Measurements from ENCODE around the gene RIOK1. TPM values are rescaled to one million over a fixed set of nuclear protein-coding genes. Genes with fewer than 3 reads are reported as not detected.

The RIOK1 gene
- total and polyA plus RNA-seq, 2 of the 13 experiments (the other 11 are each of a cell fraction or from before 2014, with no cell fraction given), result 9.4 to 37.8 TPM

DNA sequence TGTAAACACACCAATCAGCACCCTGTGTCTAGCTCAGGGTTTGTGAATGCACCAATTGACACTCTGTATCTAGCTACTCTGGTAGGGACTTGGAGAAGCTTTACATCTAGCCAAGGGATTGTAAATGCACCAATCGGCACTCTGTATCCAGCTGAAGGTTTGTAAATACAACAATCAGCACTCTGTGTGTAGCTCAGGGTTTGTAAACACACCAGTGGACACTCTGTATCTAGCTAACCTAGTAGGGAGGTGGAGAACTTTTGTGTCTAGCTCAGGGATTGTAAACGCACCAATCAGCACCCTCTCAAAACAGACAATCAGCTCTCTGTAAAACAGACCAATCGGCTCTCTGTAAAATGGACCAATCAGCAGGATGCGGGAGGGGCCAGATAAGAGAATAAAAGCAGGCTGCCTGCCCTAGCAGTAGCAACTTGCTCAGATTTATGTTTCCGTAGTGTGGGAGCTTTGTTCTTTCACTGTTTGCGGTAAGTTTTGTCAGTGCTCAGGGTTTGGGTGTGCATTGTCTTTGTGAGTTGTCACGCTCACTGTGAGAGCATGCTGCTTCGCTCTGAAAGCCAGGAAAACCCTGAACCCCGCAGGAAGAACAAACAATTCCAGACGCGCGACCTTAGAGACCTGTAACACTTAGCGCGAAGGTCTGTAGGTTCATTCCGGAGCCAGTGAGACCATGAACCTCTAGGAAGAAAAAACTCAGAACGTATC is 37.0 kb downstream of the RIOK1 start (continued):
- peak; percentile 14 to 55; a peak in 3 of 4 replicates for TF ChIP-seq MAFK (conservative IDR thresholded peaks at IDR 0.05 in 1 of 2, IDR thresholded peaks at IDR 0.05 in 1 of 2; ENCODE audit: low read length in 2 of 2)
- TF ChIP-seq KLF12 (CRISPR knock-in tag; IDR thresholded peaks at IDR 0.05; ENCODE audit: borderline replicate concordance), result no peak
- TF ChIP-seq, protein P1, sequence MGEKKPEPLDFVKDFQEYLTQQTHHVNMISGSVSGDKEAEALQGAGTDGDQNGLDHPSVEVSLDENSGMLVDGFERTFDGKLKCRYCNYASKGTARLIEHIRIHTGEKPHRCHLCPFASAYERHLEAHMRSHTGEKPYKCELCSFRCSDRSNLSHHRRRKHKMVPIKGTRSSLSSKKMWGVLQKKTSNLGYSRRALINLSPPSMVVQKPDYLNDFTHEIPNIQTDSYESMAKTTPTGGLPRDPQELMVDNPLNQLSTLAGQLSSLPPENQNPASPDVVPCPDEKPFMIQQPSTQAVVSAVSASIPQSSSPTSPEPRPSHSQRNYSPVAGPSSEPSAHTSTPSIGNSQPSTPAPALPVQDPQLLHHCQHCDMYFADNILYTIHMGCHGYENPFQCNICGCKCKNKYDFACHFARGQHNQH (CRISPR knock-in tag; IDR thresholded peaks at IDR 0.05), result no peak; the same call in 1 of the 2 replicates
- TF ChIP-seq RORA (CRISPR knock-in tag; IDR thresholded peaks at IDR 0.05), result no peak
- 0 out of 2 replicates have a peak, but pooled peaks have one; percentile 37 for TF ChIP-seq ZBTB33 (CRISPR knock-in tag; IDR thresholded peaks at IDR 0.05)
- TF ChIP-seq RFXAP (CRISPR knock-in tag; IDR thresholded peaks at IDR 0.05; ENCODE audit: borderline replicate concordance), result 0 out of 2 replicates have a peak, but pooled peaks have one; percentile 19
- peak; percentile 14; the same call in 1 of the 2 replicates for TF ChIP-seq FOSL2 (CRISPR knock-in tag; IDR thresholded peaks at IDR 0.05)
- TF ChIP-seq RFX5 (IDR thresholded peaks at IDR 0.05; ENCODE audit: low read depth, low read length), result 0 out of 2 replicates have a peak, but pooled peaks have one; percentile 24
- TF ChIP-seq ZNF12 (CRISPR knock-in tag; IDR thresholded peaks at IDR 0.05), result no peak
- no peak for TF ChIP-seq GPBP1L1 (CRISPR knock-in tag; IDR thresholded peaks at IDR 0.05)
- no peak; the same call in 1 of the 2 replicates for TF ChIP-seq SIN3A (IDR thresholded peaks at IDR 0.05; ENCODE audit: borderline replicate concordance, low read depth, low read length)
- TF ChIP-seq FOXC1 (CRISPR knock-in tag; IDR thresholded peaks at IDR 0.05; ENCODE audit: borderline replicate concordance), result no peak
- no peak; the same call in 1 of the 2 replicates for TF ChIP-seq ISL2 (CRISPR knock-in tag; IDR thresholded peaks at IDR 0.05)
- TF ChIP-seq ZNF746 (CRISPR knock-in tag; IDR thresholded peaks at IDR 0.05), result no peak
- TF ChIP-seq ZNF180 (CRISPR knock-in tag; IDR thresholded peaks at IDR 0.05; ENCODE audit: borderline replicate concordance, low read depth), result no peak
- 0 out of 2 replicates have a peak, but pooled peaks have one; percentile 52 for TF ChIP-seq TOPORS (CRISPR knock-in tag; IDR thresholded peaks at IDR 0.05)
- TF ChIP-seq, protein P2, sequence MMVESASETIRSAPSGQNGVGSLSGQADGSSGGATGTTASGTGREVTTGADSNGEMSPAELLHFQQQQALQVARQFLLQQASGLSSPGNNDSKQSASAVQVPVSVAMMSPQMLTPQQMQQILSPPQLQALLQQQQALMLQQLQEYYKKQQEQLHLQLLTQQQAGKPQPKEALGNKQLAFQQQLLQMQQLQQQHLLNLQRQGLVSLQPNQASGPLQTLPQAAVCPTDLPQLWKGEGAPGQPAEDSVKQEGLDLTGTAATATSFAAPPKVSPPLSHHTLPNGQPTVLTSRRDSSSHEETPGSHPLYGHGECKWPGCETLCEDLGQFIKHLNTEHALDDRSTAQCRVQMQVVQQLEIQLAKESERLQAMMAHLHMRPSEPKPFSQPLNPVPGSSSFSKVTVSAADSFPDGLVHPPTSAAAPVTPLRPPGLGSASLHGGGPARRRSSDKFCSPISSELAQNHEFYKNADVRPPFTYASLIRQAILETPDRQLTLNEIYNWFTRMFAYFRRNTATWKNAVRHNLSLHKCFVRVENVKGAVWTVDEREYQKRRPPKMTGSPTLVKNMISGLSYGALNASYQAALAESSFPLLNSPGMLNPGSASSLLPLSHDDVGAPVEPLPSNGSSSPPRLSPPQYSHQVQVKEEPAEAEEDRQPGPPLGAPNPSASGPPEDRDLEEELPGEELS (CRISPR knock-in tag; IDR thresholded peaks at IDR 0.05), result no peak; the same call in 1 of the 2 replicates
- TF ChIP-seq ZNF205 (CRISPR knock-in tag; IDR thresholded peaks at IDR 0.05), result no peak
- TF ChIP-seq, protein P3, sequence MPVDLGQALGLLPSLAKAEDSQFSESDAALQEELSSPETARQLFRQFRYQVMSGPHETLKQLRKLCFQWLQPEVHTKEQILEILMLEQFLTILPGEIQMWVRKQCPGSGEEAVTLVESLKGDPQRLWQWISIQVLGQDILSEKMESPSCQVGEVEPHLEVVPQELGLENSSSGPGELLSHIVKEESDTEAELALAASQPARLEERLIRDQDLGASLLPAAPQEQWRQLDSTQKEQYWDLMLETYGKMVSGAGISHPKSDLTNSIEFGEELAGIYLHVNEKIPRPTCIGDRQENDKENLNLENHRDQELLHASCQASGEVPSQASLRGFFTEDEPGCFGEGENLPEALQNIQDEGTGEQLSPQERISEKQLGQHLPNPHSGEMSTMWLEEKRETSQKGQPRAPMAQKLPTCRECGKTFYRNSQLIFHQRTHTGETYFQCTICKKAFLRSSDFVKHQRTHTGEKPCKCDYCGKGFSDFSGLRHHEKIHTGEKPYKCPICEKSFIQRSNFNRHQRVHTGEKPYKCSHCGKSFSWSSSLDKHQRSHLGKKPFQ (CRISPR knock-in tag; IDR thresholded peaks at IDR 0.05; ENCODE audit: insufficient replicate concordance), result no peak
- TF ChIP-seq ZNF788 (CRISPR knock-in tag; IDR thresholded peaks at IDR 0.05; ENCODE audit: borderline replicate concordance), result no peak

Measured in HepG2 (cell line).